ENCODE data around the gene GRHL1.
A peak's percentile ranks its signal among the peaks of the same experiment; 100 is the strongest.

The GRHL1 gene

DNA sequence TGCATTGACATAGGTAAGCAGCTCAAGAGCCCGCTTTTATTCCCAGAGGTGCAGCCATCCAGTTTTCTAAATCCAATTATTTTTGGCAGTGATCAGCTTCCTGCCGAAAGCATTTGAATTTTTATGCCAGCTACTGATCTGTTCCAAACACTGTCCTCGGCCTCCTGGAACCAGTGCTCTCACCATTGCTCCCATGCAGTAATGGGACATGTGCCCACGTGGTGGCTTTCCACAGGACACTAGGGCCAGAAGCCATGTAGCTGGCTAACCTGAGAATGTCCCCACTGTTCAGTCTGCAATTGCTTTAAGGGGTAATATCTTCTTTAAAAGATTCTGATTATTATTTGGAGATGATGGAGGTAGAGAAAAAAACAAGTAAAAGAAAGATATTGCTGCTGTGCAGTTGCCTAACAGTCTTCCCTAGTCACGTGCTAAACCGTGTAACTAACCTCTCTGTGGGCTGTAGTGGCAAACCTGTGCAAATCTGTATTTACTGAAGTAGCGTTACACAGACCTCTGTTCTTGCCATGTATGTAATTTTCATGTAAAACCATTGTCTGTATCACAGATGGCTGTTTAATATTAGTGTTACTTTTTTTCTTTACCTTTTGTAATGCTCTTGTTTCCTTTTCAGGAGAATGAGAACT lies 13.0 kb downstream of the GRHL1 start:
- Histone ChIP-seq H3K4me1 (ENCODE audit: control insufficient read depth in 1 of 2, insufficient read depth in 1 of 2, low read depth in 1 of 2, low read length in 1 of 2) (peaks cover 13 to 24% of the 10 kb centered on the region in 2 experiments), H3K27me3 (peaks cover 21% of the 10 kb centered on the region), H3K4me3 (ENCODE audit: low read depth in 1 of 2, low read length in 1 of 2) (no peak overlapping the region), H3K27ac (no peak overlapping the region), H3K36me3 (no peaks in the 10 kb centered on the region), H3K9me3 (no peaks in the 10 kb centered on the region)
- TF ChIP-seq, protein P1, sequence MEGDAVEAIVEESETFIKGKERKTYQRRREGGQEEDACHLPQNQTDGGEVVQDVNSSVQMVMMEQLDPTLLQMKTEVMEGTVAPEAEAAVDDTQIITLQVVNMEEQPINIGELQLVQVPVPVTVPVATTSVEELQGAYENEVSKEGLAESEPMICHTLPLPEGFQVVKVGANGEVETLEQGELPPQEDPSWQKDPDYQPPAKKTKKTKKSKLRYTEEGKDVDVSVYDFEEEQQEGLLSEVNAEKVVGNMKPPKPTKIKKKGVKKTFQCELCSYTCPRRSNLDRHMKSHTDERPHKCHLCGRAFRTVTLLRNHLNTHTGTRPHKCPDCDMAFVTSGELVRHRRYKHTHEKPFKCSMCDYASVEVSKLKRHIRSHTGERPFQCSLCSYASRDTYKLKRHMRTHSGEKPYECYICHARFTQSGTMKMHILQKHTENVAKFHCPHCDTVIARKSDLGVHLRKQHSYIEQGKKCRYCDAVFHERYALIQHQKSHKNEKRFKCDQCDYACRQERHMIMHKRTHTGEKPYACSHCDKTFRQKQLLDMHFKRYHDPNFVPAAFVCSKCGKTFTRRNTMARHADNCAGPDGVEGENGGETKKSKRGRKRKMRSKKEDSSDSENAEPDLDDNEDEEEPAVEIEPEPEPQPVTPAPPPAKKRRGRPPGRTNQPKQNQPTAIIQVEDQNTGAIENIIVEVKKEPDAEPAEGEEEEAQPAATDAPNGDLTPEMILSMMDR (IDR thresholded peaks at IDR 0.05): no peak

GRCh38 chr2:9965119-9965822 lies 13.8 kb downstream of the GRHL1 start:
- TF ChIP-seq, protein P1 (IDR thresholded peaks at IDR 0.05): no peak

GRCh38 chr2:9966491-9967022 lies 15.1 kb downstream of the GRHL1 start:
- no peak overlapping the region for H3K4me3 ChIP-seq (ENCODE audit: low read depth in 1 of 2, low read length in 1 of 2)
- H3K36me3 ChIP-seq: no peaks in the 10 kb centered on the region
- TF ChIP-seq, protein P1 (IDR thresholded peaks at IDR 0.05): no peak

More at GRCh38 chr2:9965119-9965822, 13.8 kb downstream of the GRHL1 start:
- no peaks in the 10 kb centered on the region for H3K36me3 ChIP-seq
- no peaks in the 10 kb centered on the region for H3K9me3 ChIP-seq
- H3K27me3 ChIP-seq: peaks cover 15% of the 10 kb centered on the region
- peaks cover 13 to 24% of the 10 kb centered on the region in 2 experiments for H3K4me1 ChIP-seq (ENCODE audit: control insufficient read depth in 1 of 2, insufficient read depth in 1 of 2, low read depth in 1 of 2, low read length in 1 of 2)
- peak overlapping the region in 1 of 2 experiments; percentile 21 for H3K4me3 ChIP-seq (ENCODE audit: low read depth in 1 of 2, low read length in 1 of 2)
- no peak overlapping the region for H3K27ac ChIP-seq

GRCh38 chr2:9967053-9967775 lies 15.7 kb downstream of the GRHL1 start:
- no peak overlapping the region for H3K27ac ChIP-seq
- H3K4me1 ChIP-seq (ENCODE audit: control insufficient read depth in 1 of 2, insufficient read depth in 1 of 2, low read depth in 1 of 2, low read length in 1 of 2): peaks cover 13 to 24% of the 10 kb centered on the region in 2 experiments
- TF ChIP-seq, protein P1 (IDR thresholded peaks at IDR 0.05): no peak
- H3K36me3 ChIP-seq: no peaks in the 10 kb centered on the region
- no peak overlapping the region for H3K4me3 ChIP-seq (ENCODE audit: low read depth in 1 of 2, low read length in 1 of 2)
- H3K9me3 ChIP-seq: no peaks in the 10 kb centered on the region
- H3K27me3 ChIP-seq: no peaks in the 10 kb centered on the region

More at GRCh38 chr2:9966491-9967022, 15.1 kb downstream of the GRHL1 start:
- Histone ChIP-seq H3K9me3 (no peaks in the 10 kb centered on the region), H3K4me1 (ENCODE audit: control insufficient read depth in 1 of 2, insufficient read depth in 1 of 2, low read depth in 1 of 2, low read length in 1 of 2) (peaks cover 13 to 24% of the 10 kb centered on the region in 2 experiments), H3K27me3 (peaks cover 4% of the 10 kb centered on the region), H3K27ac (no peak overlapping the region)

Data from neutrophil (primary cell).